ENCODE measurements around the gene STC2.

STC2 gene

GRCh38 chr5:173321886-173322285 is 6.3 kb downstream of the STC2 start:
- Histone ChIP-seq H2AFZ (ENCODE audit: low read depth) (no peak overlapping the region), H3K4me1 (ENCODE audit: low read depth, poor library complexity, severe bottlenecking) (peaks cover 4% of the 10 kb centered on the region), H3K27ac (no peak overlapping the region), H3K9ac (no peak overlapping the region), H4K20me1 (ENCODE audit: insufficient read depth) (no peaks in the 10 kb centered on the region), H3K4me2 (no peak overlapping the region), H3K4me3 (IDR thresholded peaks at IDR 0.05; ENCODE audit: insufficient read depth, low read depth, low read length) (no peak overlapping the region), H3K27me3 (ENCODE audit: insufficient read depth, low read depth) (no peaks in the 10 kb centered on the region), H3K36me3 (ENCODE audit: insufficient read depth) (no peaks in the 10 kb centered on the region), H3K79me2 (ENCODE audit: insufficient read depth, low read depth) (no peaks in the 10 kb centered on the region)
- no peak for TF ChIP-seq CTCF (conservative IDR thresholded peaks at IDR 0.05; ENCODE audit: low read depth, low read length)

GRCh38 chr5:173320259-173320658 is 8.0 kb downstream of the STC2 start:
- H3K9ac ChIP-seq, result no peak overlapping the region
- no peak overlapping the region for H3K4me3 ChIP-seq (IDR thresholded peaks at IDR 0.05; ENCODE audit: insufficient read depth, low read depth, low read length)
- H3K27me3 ChIP-seq (ENCODE audit: insufficient read depth, low read depth), result no peaks in the 10 kb centered on the region
- H3K4me2 ChIP-seq, result no peak overlapping the region
- H3K36me3 ChIP-seq (ENCODE audit: insufficient read depth), result no peaks in the 10 kb centered on the region
- no peaks in the 10 kb centered on the region for H3K4me1 ChIP-seq (ENCODE audit: low read depth, poor library complexity, severe bottlenecking)
- no peak overlapping the region for H2AFZ ChIP-seq (ENCODE audit: low read depth)
- no peaks in the 10 kb centered on the region for H3K79me2 ChIP-seq (ENCODE audit: insufficient read depth, low read depth)
- no peak overlapping the region for H3K27ac ChIP-seq
- H4K20me1 ChIP-seq (ENCODE audit: insufficient read depth), result no peaks in the 10 kb centered on the region
- no peak for TF ChIP-seq CTCF (conservative IDR thresholded peaks at IDR 0.05; ENCODE audit: low read depth, low read length)

- Histone ChIP-seq H3K27ac (no peak overlapping the region), H3K4me2 (no peak overlapping the region), H3K27me3 (ENCODE audit: insufficient read depth, low read depth) (no peaks in the 10 kb centered on the region), H3K36me3 (ENCODE audit: insufficient read depth) (no peaks in the 10 kb centered on the region), H2AFZ (ENCODE audit: low read depth) (no peak overlapping the region), H4K20me1 (ENCODE audit: insufficient read depth) (no peaks in the 10 kb centered on the region), H3K4me3 (IDR thresholded peaks at IDR 0.05; ENCODE audit: insufficient read depth, low read depth, low read length) (no peak overlapping the region), H3K9ac (no peak overlapping the region), H3K79me2 (ENCODE audit: insufficient read depth, low read depth) (no peaks in the 10 kb centered on the region), H3K4me1 (ENCODE audit: low read depth, poor library complexity, severe bottlenecking) (no peaks in the 10 kb centered on the region)
- no peak for TF ChIP-seq CTCF (conservative IDR thresholded peaks at IDR 0.05; ENCODE audit: low read depth, low read length)
These were observed 8.6 kb downstream of the STC2 start for GRCh38 chr5:173319646-173320045.

- Histone ChIP-seq H3K4me1 (ENCODE audit: low read depth, poor library complexity, severe bottlenecking) (no peaks in the 10 kb centered on the region), H3K4me2 (no peak overlapping the region), H4K20me1 (ENCODE audit: insufficient read depth) (no peaks in the 10 kb centered on the region), H3K36me3 (ENCODE audit: insufficient read depth) (no peaks in the 10 kb centered on the region), H3K27me3 (ENCODE audit: insufficient read depth, low read depth) (no peaks in the 10 kb centered on the region), H2AFZ (ENCODE audit: low read depth) (no peak overlapping the region), H3K9ac (no peak overlapping the region), H3K27ac (no peak overlapping the region), H3K4me3 (IDR thresholded peaks at IDR 0.05; ENCODE audit: insufficient read depth, low read depth, low read length) (no peak overlapping the region), H3K79me2 (ENCODE audit: insufficient read depth, low read depth) (no peaks in the 10 kb centered on the region)
- TF ChIP-seq CTCF (conservative IDR thresholded peaks at IDR 0.05; ENCODE audit: low read depth, low read length), result no peak
These were observed 9.2 kb downstream of the STC2 start for GRCh38 chr5:173318881-173319620.

All from KMS-11 (cell line).